ENCODE data around the gene C11orf98. TPM values are rescaled to one million over a fixed set of nuclear protein-coding genes. Genes with fewer than 3 reads are reported as not detected.

Gene C11orf98
- total RNA-seq, 1 experiment from 2014 or later, result 139 TPM

- no peaks in the 10 kb centered on the region for H3K9me3 ChIP-seq (ENCODE audit: control insufficient read depth, low read depth, low read length)
- H3K18ac ChIP-seq (ENCODE audit: insufficient read length, low read depth, low read length), result no peak overlapping the region
- H2AK5ac ChIP-seq (ENCODE audit: insufficient read length, low read length), result no peak overlapping the region
- Mint-ChIP-seq H3K36me3 (ENCODE audit: insufficient read depth in 1 of 3, low read depth in 3 of 3) (peaks cover 14 to 44% (median 32%) of the 10 kb centered on the region in 3 experiments), H3K27me3 (ENCODE audit: low read depth) (no peaks in the 10 kb centered on the region), H3K27ac (0 out of 7 replicates have a peak overlapping the region, but pooled peaks of 1 of the 3 experiments have one; percentile 12), H3K4me1 (peaks cover 7 to 9% of the 10 kb centered on the region in 2 experiments), H3K4me3 (peak overlapping the region; percentile 36 to 58; a peak in 3 of 5 replicates), H3K9me3 (no peaks in the 10 kb centered on the region)
- no peak overlapping the region for H3K14ac ChIP-seq (ENCODE audit: insufficient read depth, low read length)
- no peak overlapping the region for H3K56ac ChIP-seq (ENCODE audit: insufficient read length, low read depth, low read length)
- no peak overlapping the region for H3K27ac ChIP-seq (ENCODE audit: insufficient read length, low read depth, low read length)
- no peak overlapping the region for H2BK120ac ChIP-seq (ENCODE audit: low read depth, low read length, poor library complexity, severe bottlenecking)
- H3K27me3 ChIP-seq (ENCODE audit: insufficient read depth, low read length), result no peaks in the 10 kb centered on the region
- no peak overlapping the region for H3K4ac ChIP-seq (ENCODE audit: low read depth, low read length)
- H2BK5ac ChIP-seq (ENCODE audit: insufficient read length, low read length), result no peak overlapping the region
- peaks cover 5% of the 10 kb centered on the region for H3K23me2 ChIP-seq (ENCODE audit: insufficient read length, low read depth, low read length, poor library complexity, severe bottlenecking)
- H2AFZ ChIP-seq (ENCODE audit: low read length), result no peak overlapping the region
- no peak overlapping the region for H4K5ac ChIP-seq (ENCODE audit: insufficient read length, low read depth, low read length)
- no peaks in the 10 kb centered on the region for H4K20me1 ChIP-seq (ENCODE audit: control insufficient read depth, insufficient read depth, insufficient read length)
- peaks cover 3% of the 10 kb centered on the region; the same call in 1 of the 2 replicates for H3K4me1 ChIP-seq (ENCODE audit: insufficient read depth, low read length)
- no CpG with 5 or more reads among the region's 8 CpGs for WGBS (ENCODE audit: extremely low coverage, insufficient read length, low lambda C conversion rate)
- no peak for TF ChIP-seq CTCF (conservative IDR thresholded peaks at IDR 0.05)
- no peak for DNase-seq
- H3K4me2 ChIP-seq (ENCODE audit: insufficient read depth, insufficient read length, low read length), result no peak overlapping the region
- no peak overlapping the region for H3T11ph ChIP-seq (ENCODE audit: low read length)
- H3K9ac ChIP-seq (ENCODE audit: extremely low read depth, insufficient read length, low read length), result no peak overlapping the region
- H2BK15ac ChIP-seq (ENCODE audit: low read depth, low read length), result no peak overlapping the region
- H3K23ac ChIP-seq (ENCODE audit: insufficient read length, low read depth, low read length), result no peak overlapping the region
- no peak overlapping the region for H2BK12ac ChIP-seq (ENCODE audit: insufficient read length, low read depth, low read length)
- H3K79me2 ChIP-seq (ENCODE audit: insufficient read depth, low read length), result peaks cover 10% of the 10 kb centered on the region; the same call in 1 of the 2 replicates
- no peak overlapping the region for H4K8ac ChIP-seq (replicated peaks; ENCODE audit: insufficient read length, low read depth, low read length)
- H2BK20ac ChIP-seq (ENCODE audit: low read depth, low read length, poor library complexity, severe bottlenecking), result no peak overlapping the region
- H3K79me1 ChIP-seq (ENCODE audit: insufficient read depth, low read depth, low read length, poor library complexity, severe bottlenecking), result no peaks in the 10 kb centered on the region
- H4K91ac ChIP-seq (ENCODE audit: insufficient read length, low read depth, low read length), result no peak overlapping the region
Observed at GRCh38 chr11:62644220-62644619, 20.8 kb downstream of the C11orf98 start.
